Stimulated activated CD4-positive, alpha-beta T cell treated with anti-CD3 and anti-CD28 coated beads, Interleukin-15, amount 100 ng/mL, for 1 hour (primary cell): ENCODE data around the gene ACER3.
"Not testable (repeated sequence)": the region's sequence is repeated elsewhere in the genome, so short reads cannot be mapped to it uniquely, and the experiment has no call there.

Experiments used
- DNase-seq, 2 donors: peaks; one replicate each; pipeline ENCODE4 v3.0.0-alpha.2; 2020; ENCODE audit warnings: low read depth in 1 of 2, low spot score in 1 of 2

Gene ACER3

GRCh38 chr11:76872959-76873827 is 12.5 kb downstream of the ACER3 start:
- DNase-seq = no peak

DNA sequence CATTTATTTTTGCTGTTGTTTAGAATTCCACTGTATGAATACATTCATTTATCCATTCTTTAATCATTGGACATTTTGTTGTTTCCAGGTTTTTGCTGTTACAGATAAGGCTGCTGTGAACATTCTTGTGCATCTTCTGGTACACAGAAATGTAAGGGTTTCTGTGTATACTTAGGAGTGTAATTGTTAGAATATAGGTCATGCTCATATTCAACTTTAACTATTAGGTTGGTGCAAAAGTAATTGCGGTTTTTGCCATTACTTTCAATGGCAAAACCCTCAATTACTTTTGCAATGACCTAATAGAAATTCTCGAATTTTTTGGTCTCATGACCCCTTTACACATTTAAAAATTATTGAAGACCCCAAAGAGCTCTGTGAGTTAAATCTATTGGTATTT is 17.3 kb downstream of the ACER3 start:
- DNase-seq = no peak

DNA sequence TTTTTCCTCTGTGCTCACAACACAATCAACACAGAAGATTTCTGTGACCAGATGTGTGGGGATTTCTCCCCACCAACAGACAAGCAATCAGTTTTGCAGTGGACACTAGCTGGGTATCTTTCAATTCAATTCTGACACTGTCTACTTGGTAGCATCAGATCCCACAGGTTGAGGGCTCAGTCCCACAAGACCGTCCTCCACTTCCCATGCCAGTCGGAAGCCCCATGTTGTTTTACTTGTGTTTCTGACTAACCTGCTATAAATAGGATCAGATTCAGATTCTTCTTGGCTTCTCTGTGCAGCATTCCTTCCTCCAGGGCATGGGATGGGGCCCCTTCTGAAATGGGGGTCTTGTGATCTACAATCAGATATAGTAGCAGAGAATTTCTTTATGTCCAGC is 19.6 kb downstream of the ACER3 start:
- no peak for DNase-seq

GRCh38 chr11:76880956-76881355 is 20.2 kb downstream of the ACER3 start:
- DNase-seq = no peak

GRCh38 chr11:76885390-76886097 is 24.8 kb downstream of the ACER3 start:
- DNase-seq = no peak

DNA sequence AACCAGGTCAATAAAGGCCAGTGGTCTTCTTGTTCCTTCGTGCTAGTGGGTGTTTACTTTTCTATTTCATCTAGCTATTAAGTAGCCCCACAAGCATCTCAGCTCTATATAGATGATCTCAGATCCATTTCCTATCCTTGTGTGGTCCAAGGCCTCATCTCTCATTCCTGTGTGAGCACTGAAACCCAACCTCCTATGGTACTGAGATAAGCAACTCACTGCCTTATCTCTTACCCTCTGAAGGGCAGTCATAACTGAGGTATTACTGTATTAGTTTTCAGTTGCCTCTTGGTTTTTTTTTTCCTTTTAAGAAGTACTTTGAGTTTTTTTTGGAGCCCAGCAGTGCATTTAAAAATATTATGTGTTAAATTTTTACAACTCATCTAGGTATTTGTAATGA is 28.3 kb downstream of the ACER3 start:
- DNase-seq = no peak

DNA sequence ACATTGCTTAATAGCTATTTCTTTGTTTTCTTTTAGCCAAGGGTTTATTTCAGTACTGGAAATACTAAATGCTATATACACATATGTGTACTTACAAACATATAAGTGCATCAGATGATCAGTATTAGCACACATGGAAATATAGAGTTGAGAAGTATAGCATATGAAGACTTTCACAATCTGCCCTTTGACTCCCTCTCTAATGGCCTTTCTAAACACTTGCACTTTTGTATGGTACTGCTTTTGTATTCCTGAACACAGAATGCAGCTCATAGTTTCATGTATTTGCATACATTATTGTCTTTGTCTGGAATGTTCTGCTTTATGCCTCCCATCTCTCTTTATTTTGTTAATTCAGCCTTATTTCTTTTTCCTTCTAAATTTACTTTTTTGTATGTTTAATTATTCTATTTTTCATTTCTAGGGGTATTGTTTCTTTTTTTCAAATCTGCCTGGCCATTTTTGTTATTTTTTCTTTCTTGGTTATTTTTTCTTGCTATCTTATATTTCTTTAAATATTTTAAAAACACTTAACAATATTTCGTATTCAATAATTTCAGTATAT is 28.8 kb downstream of the ACER3 start:
- DNase-seq = no peak

- DNase-seq = no peak
Observed at GRCh38 chr11:76890329-76890728, 29.6 kb downstream of the ACER3 start.

GRCh38 chr11:76891285-76891684 is 30.6 kb downstream of the ACER3 start:
- DNase-seq = no peak

GRCh38 chr11:76891793-76892192 is 31.1 kb downstream of the ACER3 start:
- no peak for DNase-seq

DNA sequence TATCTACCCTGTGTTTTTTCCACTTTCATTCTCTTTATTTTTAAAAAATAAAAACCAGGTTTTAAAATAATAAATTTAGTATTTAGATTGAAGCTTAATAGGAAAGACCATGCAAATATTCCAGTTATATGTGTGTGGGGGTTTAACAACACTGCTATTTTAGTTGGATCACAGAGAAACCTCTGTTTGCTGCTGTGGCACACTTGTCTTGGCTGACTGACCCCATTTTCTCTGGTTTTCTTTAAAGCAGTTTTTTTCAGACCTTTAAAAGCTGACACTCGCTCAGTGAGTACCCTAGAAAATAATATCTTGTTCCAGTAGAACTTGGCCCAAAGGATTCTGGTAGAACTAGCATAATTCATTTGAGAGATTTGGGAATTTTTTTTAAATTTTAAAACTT is 31.6 kb downstream of the ACER3 start:
- DNase-seq = no peak

GRCh38 chr11:76897233-76897632 is 36.5 kb downstream of the ACER3 start:
- DNase-seq = no peak

GRCh38 chr11:76901144-76901543 is 40.4 kb downstream of the ACER3 start:
- DNase-seq = no peak

DNA sequence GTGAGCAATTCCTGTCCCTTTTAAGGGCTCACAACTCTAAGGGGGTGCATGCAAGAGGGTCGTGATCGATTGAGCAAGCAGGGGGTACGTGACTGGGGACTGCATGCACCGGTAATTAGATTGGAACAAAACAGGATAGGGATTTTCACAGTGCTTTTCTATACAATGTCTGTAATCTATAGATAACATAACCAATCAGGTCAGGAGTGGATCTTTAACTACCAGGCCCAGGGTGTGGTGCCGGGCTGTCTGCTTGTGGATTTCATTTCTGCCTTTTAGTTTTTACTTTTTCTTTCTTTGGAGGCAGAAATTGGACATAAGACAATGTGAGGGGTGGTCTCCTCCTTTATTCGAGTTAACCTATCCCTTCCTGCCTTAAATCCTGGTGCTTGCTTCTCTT is 40.9 kb downstream of the ACER3 start:
- DNase-seq = not testable (repeated sequence)

DNA sequence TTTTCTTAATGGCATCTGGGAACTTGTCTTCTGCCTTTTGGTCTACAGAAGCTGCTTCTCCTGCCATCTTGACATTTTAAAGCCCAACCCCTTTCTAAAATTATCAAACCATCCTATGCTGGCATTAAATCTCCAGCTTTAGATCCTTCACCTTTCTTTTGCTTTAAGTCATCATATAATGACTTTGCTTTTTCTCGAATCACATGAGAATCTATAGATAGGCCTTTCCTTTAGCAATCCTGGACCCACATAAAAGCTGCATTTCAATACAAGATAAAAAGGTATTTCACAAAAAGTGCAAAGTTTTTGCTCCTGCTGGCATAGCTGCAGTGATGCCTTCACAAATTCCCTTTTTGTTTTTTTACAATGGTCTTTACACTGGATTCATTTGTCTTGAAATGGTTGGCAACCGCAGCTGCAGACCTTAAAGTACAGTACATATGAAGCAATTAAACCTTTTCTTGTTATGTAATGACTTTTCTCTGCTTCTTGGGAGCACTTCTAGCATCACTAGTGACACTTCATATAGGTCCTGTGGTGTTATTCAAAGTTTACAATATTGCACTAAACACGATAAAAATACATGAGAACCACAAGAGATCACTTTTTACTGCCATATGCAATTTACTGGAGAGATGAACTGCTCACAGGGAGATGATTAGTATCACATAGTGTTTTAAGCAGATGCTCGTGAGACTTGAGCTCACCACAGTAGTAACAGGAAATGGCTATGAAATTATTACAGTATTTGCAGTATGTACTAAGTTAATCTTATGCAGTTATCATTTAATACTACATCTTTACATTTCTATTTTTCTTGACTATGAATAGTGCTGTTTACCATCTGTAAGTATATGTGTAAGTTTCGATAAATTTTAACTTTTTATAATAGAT is 41.6 kb downstream of the ACER3 start:
- DNase-seq = no peak

GRCh38 chr11:76903325-76903724 is 42.6 kb downstream of the ACER3 start:
- DNase-seq = no peak

- no peak for DNase-seq
Observed at GRCh38 chr11:76910620-76911414, 50.1 kb downstream of the ACER3 start.

DNA sequence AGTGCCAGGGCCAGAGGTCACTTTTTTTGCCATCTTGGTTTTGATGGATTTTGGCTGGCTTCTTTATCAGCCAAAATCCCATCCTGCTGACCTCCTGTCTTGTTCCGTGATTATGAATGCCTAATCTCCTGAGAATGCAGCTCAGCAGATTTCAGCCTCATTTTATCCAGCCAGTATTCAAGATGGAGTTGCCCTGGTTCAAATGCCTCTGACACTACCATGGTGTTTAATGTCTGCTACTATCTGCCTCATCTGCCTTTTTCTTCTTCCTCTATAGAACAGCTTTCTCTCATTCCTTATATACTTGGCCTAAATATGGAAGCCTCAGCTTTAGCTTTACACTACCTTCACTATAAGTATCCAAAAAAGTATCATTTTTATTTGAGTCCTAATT is 50.7 kb downstream of the ACER3 start:
- no peak for DNase-seq

DNA sequence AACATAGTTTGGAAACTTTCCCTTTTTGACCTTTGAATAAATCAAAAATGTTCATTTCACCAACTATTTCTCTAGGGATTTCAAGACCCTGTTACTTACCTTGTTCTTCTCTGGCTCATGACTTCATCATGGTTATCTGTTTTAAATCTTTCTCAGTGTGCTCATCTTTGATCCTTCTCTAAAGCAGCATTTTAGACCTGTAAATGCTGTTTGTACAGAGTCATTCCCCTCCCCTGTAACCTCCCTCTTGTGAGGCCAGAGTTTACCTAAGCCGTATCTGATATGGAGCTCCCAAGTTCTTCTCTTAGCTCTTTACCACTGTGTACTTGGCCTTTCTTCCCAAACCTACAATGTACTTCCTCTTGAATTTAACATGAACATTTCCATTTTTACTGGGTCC is 56.0 kb downstream of the ACER3 start:
- DNase-seq = no peak

DNA sequence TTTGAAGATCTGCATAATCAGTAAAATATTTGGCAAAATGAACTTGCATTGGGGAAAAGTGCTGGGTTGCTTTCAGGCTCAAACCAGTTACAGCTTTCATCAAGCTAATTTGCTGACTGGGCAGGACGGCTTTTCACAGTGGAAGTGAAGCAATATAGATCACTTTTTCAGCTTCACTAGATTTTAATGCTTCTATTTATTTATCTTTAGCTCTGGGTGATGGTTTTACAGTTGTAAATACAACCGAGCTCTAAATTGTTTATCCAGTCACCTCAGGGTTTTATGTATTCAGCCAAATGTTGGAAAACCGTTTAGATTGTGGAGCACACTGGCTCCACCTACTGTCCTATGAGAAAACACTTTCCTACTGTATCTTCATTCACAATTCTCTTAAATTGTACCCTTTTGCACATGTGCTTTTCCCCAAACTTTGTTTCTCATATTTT is 58.2 kb downstream of the ACER3 start:
- no peak for DNase-seq
